GM19023 (cell line): ENCODE results near the gene C4A.
"Not testable (repeated sequence)": the region's sequence is repeated elsewhere in the genome, so short reads cannot be mapped to it uniquely, and the experiment has no call there.

Experiments
- ATAC-seq: cut with Tn5 transposase; IDR thresholded peaks from one replicate; pipeline ENCODE4 v1.9.1; 2021; ENCODE audit warnings: mild to moderate bottlenecking, moderate library complexity; ENCODE audit not compliant: unreplicated experiment

C4A gene

GRCh38 chr6:32047539-32047854 lies 65.6 kb downstream of the C4A start:
- ATAC-seq: no peak

GRCh38 chr6:32047855-32048766 lies 66.3 kb downstream of the C4A start:
- no peak for ATAC-seq

DNA sequence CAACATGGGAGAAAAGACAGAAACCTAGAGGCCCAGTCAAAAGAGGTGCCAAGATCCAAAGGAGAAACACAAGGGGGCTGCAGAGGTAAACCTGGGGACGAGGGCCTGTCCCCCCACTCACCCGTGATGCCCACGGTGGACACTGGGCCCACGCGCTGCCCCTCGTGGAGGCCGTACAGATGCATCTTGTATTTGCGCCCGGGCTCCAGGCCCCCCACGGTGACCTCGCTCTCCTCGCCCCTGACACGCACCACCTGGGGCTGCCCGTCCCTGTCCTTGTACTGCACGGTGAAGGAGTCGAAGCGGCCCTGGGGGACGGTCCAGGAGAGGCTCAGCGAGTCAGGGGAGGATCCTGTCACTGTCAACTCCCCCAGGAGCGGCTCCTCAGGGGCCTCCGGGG lies 67.3 kb downstream of the C4A start:
- ATAC-seq: not testable (repeated sequence)

DNA sequence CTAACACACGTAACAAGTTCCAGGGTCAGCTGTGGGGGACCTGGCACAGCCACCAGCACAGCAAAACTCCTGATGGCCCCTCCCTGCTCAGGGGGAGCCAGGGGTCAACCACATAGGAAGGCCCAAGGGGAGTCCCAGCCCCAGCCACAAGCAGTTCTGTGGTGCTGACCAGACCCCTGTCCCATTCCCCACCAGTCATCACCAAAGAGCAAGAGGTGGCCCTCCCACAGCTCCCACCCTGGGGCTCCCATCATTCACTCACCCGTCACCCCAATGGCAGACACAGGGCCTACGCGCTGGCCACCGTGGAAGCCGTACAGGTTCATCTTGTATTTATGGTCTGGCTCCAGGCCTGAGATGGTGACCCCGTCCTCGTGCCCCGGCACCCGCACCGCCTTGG lies 67.9 kb downstream of the C4A start:
- not testable (repeated sequence) for ATAC-seq

GRCh38 chr6:32050562-32050961 lies 68.7 kb downstream of the C4A start:
- ATAC-seq: no peak
